HL-60 (cell line): ENCODE results near the gene CCR5.

Experiments
- GABPA ChIP-seq: IDR thresholded peaks from 2 replicates; pipeline ENCODE4 v1.6.1; 2012; ENCODE audit warnings: low read depth
- POLR2AphosphoS5 ChIP-seq: IDR thresholded peaks from 2 replicates; pipeline ENCODE4 v1.6.1; 2012; ENCODE audit warnings: low read depth
- TF ChIP-seq, protein P1 (sequence below): IDR thresholded peaks from one replicate; pipeline ENCODE4 v1.5.1; 2011; ENCODE audit warnings: low read length, control low read depth, inconsistent platforms; ENCODE audit not compliant: insufficient read depth
- TF ChIP-seq, protein P2 (sequence below): IDR thresholded peaks from 2 replicates; pipeline ENCODE4 v1.6.1; 2012; ENCODE audit warnings: low read depth; ENCODE audit not compliant: insufficient replicate concordance

GRCh38 chr3:46321461-46322104 lies 49.2 kb upstream of the CCR5 start:
- TF ChIP-seq, protein P1, sequence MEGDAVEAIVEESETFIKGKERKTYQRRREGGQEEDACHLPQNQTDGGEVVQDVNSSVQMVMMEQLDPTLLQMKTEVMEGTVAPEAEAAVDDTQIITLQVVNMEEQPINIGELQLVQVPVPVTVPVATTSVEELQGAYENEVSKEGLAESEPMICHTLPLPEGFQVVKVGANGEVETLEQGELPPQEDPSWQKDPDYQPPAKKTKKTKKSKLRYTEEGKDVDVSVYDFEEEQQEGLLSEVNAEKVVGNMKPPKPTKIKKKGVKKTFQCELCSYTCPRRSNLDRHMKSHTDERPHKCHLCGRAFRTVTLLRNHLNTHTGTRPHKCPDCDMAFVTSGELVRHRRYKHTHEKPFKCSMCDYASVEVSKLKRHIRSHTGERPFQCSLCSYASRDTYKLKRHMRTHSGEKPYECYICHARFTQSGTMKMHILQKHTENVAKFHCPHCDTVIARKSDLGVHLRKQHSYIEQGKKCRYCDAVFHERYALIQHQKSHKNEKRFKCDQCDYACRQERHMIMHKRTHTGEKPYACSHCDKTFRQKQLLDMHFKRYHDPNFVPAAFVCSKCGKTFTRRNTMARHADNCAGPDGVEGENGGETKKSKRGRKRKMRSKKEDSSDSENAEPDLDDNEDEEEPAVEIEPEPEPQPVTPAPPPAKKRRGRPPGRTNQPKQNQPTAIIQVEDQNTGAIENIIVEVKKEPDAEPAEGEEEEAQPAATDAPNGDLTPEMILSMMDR = no peak
- no peak for TF ChIP-seq POLR2AphosphoS5
- no peak for TF ChIP-seq GABPA
- TF ChIP-seq, protein P2, sequence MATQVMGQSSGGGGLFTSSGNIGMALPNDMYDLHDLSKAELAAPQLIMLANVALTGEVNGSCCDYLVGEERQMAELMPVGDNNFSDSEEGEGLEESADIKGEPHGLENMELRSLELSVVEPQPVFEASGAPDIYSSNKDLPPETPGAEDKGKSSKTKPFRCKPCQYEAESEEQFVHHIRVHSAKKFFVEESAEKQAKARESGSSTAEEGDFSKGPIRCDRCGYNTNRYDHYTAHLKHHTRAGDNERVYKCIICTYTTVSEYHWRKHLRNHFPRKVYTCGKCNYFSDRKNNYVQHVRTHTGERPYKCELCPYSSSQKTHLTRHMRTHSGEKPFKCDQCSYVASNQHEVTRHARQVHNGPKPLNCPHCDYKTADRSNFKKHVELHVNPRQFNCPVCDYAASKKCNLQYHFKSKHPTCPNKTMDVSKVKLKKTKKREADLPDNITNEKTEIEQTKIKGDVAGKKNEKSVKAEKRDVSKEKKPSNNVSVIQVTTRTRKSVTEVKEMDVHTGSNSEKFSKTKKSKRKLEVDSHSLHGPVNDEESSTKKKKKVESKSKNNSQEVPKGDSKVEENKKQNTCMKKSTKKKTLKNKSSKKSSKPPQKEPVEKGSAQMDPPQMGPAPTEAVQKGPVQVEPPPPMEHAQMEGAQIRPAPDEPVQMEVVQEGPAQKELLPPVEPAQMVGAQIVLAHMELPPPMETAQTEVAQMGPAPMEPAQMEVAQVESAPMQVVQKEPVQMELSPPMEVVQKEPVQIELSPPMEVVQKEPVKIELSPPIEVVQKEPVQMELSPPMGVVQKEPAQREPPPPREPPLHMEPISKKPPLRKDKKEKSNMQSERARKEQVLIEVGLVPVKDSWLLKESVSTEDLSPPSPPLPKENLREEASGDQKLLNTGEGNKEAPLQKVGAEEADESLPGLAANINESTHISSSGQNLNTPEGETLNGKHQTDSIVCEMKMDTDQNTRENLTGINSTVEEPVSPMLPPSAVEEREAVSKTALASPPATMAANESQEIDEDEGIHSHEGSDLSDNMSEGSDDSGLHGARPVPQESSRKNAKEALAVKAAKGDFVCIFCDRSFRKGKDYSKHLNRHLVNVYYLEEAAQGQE = no peak
